CD14-positive monocyte (primary cell): ENCODE measurements around the gene SYNJ2. TPM values are rescaled to one million over a fixed set of nuclear protein-coding genes. Genes with fewer than 3 reads are reported as not detected.
A peak's percentile ranks its signal among the peaks of the same experiment; 100 is the strongest.

Experiments used
- DNase-seq, 3 donors: peaks; one replicate each; pipeline ENCODE4 v3.0.0-alpha.2; 2011 to 2022
- H2AFZ ChIP-seq: 2 replicates; pipeline ENCODE4 v1.6.0; 2012; ENCODE audit warnings: mild to moderate bottlenecking, low read depth, low read length, inconsistent platforms; ENCODE audit not compliant: insufficient read depth, poor library complexity, severe bottlenecking
- H3K27ac ChIP-seq, 2 donors: 1 replicate in 1 of 2; 2 replicates in 1 of 2; pipeline ENCODE4 v1.5.1; 2012 to 2013; ENCODE audit warnings: low read length in 2 of 2, control low read depth in 1 of 2, inconsistent platforms in 1 of 2, low read depth in 1 of 2, mild to moderate bottlenecking in 1 of 2
- H3K27me3 ChIP-seq, 2 donors: one replicate each; pipeline versions ENCODE4 v1.6.0 to v1.6.1; 2011 to 2013; ENCODE audit warnings: low read length in 2 of 2; ENCODE audit not compliant: control insufficient read depth in 2 of 2, insufficient read depth in 2 of 2
- H3K36me3 ChIP-seq, 2 donors: replicated peaks in 1 of 2; 1 replicate in 1 of 2; 2 replicates in 1 of 2; pipeline versions ENCODE4 v1.5.1 to v1.6.1; 2012 to 2013; ENCODE audit warnings: low read length in 2 of 2, control low read depth in 1 of 2, inconsistent platforms in 1 of 2, mild to moderate bottlenecking in 1 of 2; ENCODE audit not compliant: insufficient read depth in 2 of 2, control insufficient read depth in 1 of 2
- H3K4me1 ChIP-seq, 2 donors: 1 replicate in 1 of 2; 2 replicates in 1 of 2; pipeline versions ENCODE4 v1.5.1 to v1.6.1; 2012 to 2013; ENCODE audit warnings: low read length in 2 of 2, control low read depth in 1 of 2, inconsistent platforms in 1 of 2, mild to moderate bottlenecking in 1 of 2, moderate library complexity in 1 of 2; ENCODE audit not compliant: insufficient read depth in 2 of 2, control insufficient read depth in 1 of 2
- H3K4me2 ChIP-seq: replicated peaks from 2 replicates; pipeline ENCODE3; 2012; ENCODE audit warnings: low read length, moderate library complexity, mild to moderate bottlenecking; ENCODE audit not compliant: poor library complexity, severe bottlenecking; ENCODE audit errors: extremely low read depth
- H3K4me3 ChIP-seq, 3 experiments: fragments of 200-600 bp in 1 of 3; sonication (generic) in 1 of 3; replicated peaks in 1 of 3; 1 replicate in 2 of 3; 2 replicates in 1 of 3; pipeline ENCODE4 v1.5.1; 2011 to 2013; ENCODE audit warnings: low read length in 3 of 3, mild to moderate bottlenecking in 3 of 3, control low read depth in 2 of 3, low read depth in 2 of 3, inconsistent platforms in 1 of 3, moderate library complexity in 1 of 3
- H3K79me2 ChIP-seq: 2 replicates; pipeline ENCODE4 v1.6.0; 2012; ENCODE audit warnings: mild to moderate bottlenecking, control low read depth, inconsistent platforms, low read length, moderate library complexity; ENCODE audit not compliant: insufficient read depth
- H3K9ac ChIP-seq: 2 replicates; pipeline ENCODE4 v1.6.0; 2017; ENCODE audit warnings: low read length, mild to moderate bottlenecking; ENCODE audit not compliant: insufficient read depth, poor library complexity, severe bottlenecking
- H3K9me3 ChIP-seq, 2 donors: replicated peaks in 1 of 2; 1 replicate in 1 of 2; 2 replicates in 1 of 2; pipeline versions ENCODE4 v1.5.1 to v1.6.1; 2012 to 2013; ENCODE audit warnings: low read length in 2 of 2, control low read depth in 1 of 2; ENCODE audit not compliant: control insufficient read depth in 1 of 2, insufficient read depth in 1 of 2
- H4K20me1 ChIP-seq: 2 replicates; pipeline ENCODE4 v1.6.0; 2012; ENCODE audit warnings: mild to moderate bottlenecking, low read length, control low read depth, moderate library complexity; ENCODE audit not compliant: insufficient read depth
- H3K27ac Mint-ChIP-seq, 7 donors: one replicate each; pipeline ENCODE4 v1.8.0; 2020; ENCODE audit warnings: mild to moderate bottlenecking in 7 of 7, mixed read lengths in 7 of 7, moderate library complexity in 6 of 7, inconsistent platforms in 2 of 7
- H3K27me3 Mint-ChIP-seq, 3 donors: one replicate each; pipeline ENCODE4 v1.8.0; 2021 to 2022; ENCODE audit warnings: low read depth in 3 of 3, mild to moderate bottlenecking in 3 of 3, mixed read lengths in 3 of 3, moderate library complexity in 3 of 3, inconsistent platforms in 1 of 3
- H3K36me3 Mint-ChIP-seq, 2 donors: one replicate each; pipeline ENCODE4 v1.8.0; 2020; ENCODE audit warnings: mixed read lengths in 2 of 2, inconsistent platforms in 1 of 2, mild to moderate bottlenecking in 1 of 2
- H3K4me1 Mint-ChIP-seq: one replicate; pipeline ENCODE4 v1.8.0; 2020; ENCODE audit warnings: mild to moderate bottlenecking, mixed read lengths
- H3K4me3 Mint-ChIP-seq, 2 donors: one replicate each; pipeline ENCODE4 v1.8.0; 2020; ENCODE audit warnings: mild to moderate bottlenecking in 2 of 2, mixed read lengths in 2 of 2, moderate library complexity in 1 of 2
- H3K9me3 Mint-ChIP-seq, 7 donors: one replicate each; pipeline ENCODE4 v1.8.0; 2020 to 2022; ENCODE audit warnings: mixed read lengths in 7 of 7, mild to moderate bottlenecking in 6 of 7, moderate library complexity in 6 of 7, inconsistent platforms in 2 of 7
- WGBS: methylation state at CpG from one replicate; pipeline ENCODE4 v1.1.5; 2013; ENCODE audit warnings: missing lambda C conversion rate; ENCODE audit not compliant: insufficient coverage; 5-methylcytosine and 5-hydroxymethylcytosine counted together
- intact Hi-C, 2 donors: fragments of 100-400 bp; cut with micrococcal nuclease; formaldehyde crosslinking; loops; one replicate each; pipeline versions ENCODE4 v1.15.0 to v1.15.1; 2023
- polyA plus RNA-seq, 3 donors: library from polyadenylated mRNA; depleted of rRNA in 1 of 3; unstranded in 2 of 3; stranded (reverse) in 1 of 3; fragments of 300-500 nt in 2 of 3; fragments of >200 nt in 1 of 3; fragmentation: Illumina TruSeq in 2 of 3; gene quantifications; 1 replicate in 2 of 3; 2 replicates in 1 of 3; pipeline ENCODE4 v1.2.3, GENCODE V29; 2012 to 2021
- TF ChIP-seq, protein P1 (sequence below): fragments of 200-600 bp; IDR thresholded peaks from one replicate; pipeline ENCODE4 v1.8.0; 2022; ENCODE audit warnings: antibody characterized with exemption, mild to moderate bottlenecking

The SYNJ2 gene
- polyA plus RNA-seq, 3 donors: 0.82 to 2.0 (median 1.6) TPM

DNA sequence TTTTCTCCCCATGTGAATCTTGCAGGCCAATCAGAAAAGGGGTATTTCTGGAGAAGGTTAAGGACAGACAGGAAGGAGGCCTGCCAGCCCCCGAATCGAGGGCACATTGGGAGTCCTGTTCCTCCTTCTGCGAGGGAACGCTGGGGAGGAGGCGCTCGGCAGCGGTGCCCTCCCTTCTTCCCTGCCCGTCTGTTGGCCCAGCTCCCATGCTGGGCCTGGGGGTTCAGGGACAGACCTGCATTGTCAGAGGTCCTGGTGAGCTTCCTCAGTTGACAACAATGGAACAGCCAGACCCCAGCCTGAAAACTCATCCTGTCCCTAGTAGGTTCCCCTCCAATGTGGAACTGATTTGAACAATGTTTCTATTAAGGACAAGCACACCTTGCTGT, 15.1 kb upstream of the SYNJ2 start:
- Mint-ChIP-seq H3K27ac (no peak overlapping the region), H3K4me3 (no peak overlapping the region), H3K4me1 (peaks cover 24% of the 10 kb centered on the region), H3K36me3 (no peaks in the 10 kb centered on the region), H3K27me3 (peaks cover 1 to 12% (median 2%) of the 10 kb centered on the region in 3 donors), H3K9me3 (peaks cover 0 to 10% (median 2%) of the 10 kb centered on the region in 7 donors)
- no peaks in the 10 kb centered on the region for H4K20me1 ChIP-seq
- TF ChIP-seq, protein P1, sequence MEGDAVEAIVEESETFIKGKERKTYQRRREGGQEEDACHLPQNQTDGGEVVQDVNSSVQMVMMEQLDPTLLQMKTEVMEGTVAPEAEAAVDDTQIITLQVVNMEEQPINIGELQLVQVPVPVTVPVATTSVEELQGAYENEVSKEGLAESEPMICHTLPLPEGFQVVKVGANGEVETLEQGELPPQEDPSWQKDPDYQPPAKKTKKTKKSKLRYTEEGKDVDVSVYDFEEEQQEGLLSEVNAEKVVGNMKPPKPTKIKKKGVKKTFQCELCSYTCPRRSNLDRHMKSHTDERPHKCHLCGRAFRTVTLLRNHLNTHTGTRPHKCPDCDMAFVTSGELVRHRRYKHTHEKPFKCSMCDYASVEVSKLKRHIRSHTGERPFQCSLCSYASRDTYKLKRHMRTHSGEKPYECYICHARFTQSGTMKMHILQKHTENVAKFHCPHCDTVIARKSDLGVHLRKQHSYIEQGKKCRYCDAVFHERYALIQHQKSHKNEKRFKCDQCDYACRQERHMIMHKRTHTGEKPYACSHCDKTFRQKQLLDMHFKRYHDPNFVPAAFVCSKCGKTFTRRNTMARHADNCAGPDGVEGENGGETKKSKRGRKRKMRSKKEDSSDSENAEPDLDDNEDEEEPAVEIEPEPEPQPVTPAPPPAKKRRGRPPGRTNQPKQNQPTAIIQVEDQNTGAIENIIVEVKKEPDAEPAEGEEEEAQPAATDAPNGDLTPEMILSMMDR: no peak
- WGBS: 4% methylated on average over 7 of the region's 8 CpGs
- H3K27ac ChIP-seq: no peak overlapping the region
- H3K36me3 ChIP-seq: no peaks in the 10 kb centered on the region
- DNase-seq: no peak
- no peak overlapping the region for H3K4me2 ChIP-seq
- H3K4me1 ChIP-seq: peaks cover 0 to 7% of the 10 kb centered on the region in 2 donors
- no peaks in the 10 kb centered on the region for H3K79me2 ChIP-seq
- no peak overlapping the region for H3K4me3 ChIP-seq
- intact Hi-C loops: no loop called here
- no peaks in the 10 kb centered on the region for H3K27me3 ChIP-seq
- H3K9ac ChIP-seq: no peak overlapping the region
- peak overlapping the region; percentile 45 for H2AFZ ChIP-seq
- H3K9me3 ChIP-seq: no peaks in the 10 kb centered on the region

- H3K4me1 Mint-ChIP-seq: peaks cover 24% of the 10 kb centered on the region
- Histone ChIP-seq H3K9me3 (no peaks in the 10 kb centered on the region), H3K27ac (no peak overlapping the region), H3K79me2 (no peaks in the 10 kb centered on the region), H4K20me1 (no peaks in the 10 kb centered on the region), H3K27me3 (no peaks in the 10 kb centered on the region), H3K4me3 (no peak overlapping the region), H3K36me3 (no peaks in the 10 kb centered on the region), H3K4me2 (no peak overlapping the region), H2AFZ (peak overlapping the region; percentile 45), H3K9ac (no peak overlapping the region), H3K4me1 (peaks cover 0 to 7% of the 10 kb centered on the region in 2 donors)
- TF ChIP-seq, protein P1: no peak
- H3K27ac Mint-ChIP-seq: no peak overlapping the region
- H3K27me3 Mint-ChIP-seq: peaks cover 2 to 13% (median 3%) of the 10 kb centered on the region in 3 donors
- no peak overlapping the region for H3K4me3 Mint-ChIP-seq
- WGBS: 55% methylated on average over 3 of the region's 6 CpGs
- no peaks in the 10 kb centered on the region for H3K36me3 Mint-ChIP-seq
- no peak for DNase-seq
- peaks cover 0 to 10% (median 2%) of the 10 kb centered on the region in 7 donors for H3K9me3 Mint-ChIP-seq
- intact Hi-C loops: no loop called here
Measured at GRCh38 chr6:157967020-157967419, 14.6 kb upstream of the SYNJ2 start.
